Activated B cell treated with CpG ODN at 0.5 μM for 24 hours (primary cell): Measurements from ENCODE around the gene S1PR4. TPM values are rescaled to one million over a fixed set of nuclear protein-coding genes. Genes with fewer than 3 reads are reported as not detected.
A peak's percentile ranks its signal among the peaks of the same experiment; 100 is the strongest.

ENCODE experiments used
- ATAC-seq: fragments of 200-7000 bp; cut with Tn5 transposase; one replicate; pipeline ENCODE4 v1.10.0; 2021; ENCODE audit warnings: low read depth, mild to moderate bottlenecking, moderate library complexity
- CTCF ChIA-PET: fragments of 350-600 bp; sonication (Branson Sonifier 250); formaldehyde crosslinking; loops from one replicate; lab custom pipeline; 2021; ENCODE audit warnings: antibody characterized with exemption; lab: Charles Lee
- POLR2A ChIA-PET: fragments of 350-600 bp; sonication (Branson Sonifier 250); formaldehyde crosslinking; loops from one replicate; lab custom pipeline; 2021; ENCODE audit warnings: antibody characterized with exemption; lab: Charles Lee
- DNase-seq: peaks from one replicate; pipeline ENCODE4 v3.0.0; 2022
- H3K27ac Mint-ChIP-seq: one replicate; pipeline ENCODE4 v1.8.0; 2020; ENCODE audit warnings: mixed read lengths
- H3K27me3 Mint-ChIP-seq: one replicate; pipeline ENCODE4 v1.8.0; 2021; ENCODE audit warnings: mixed read lengths
- H3K36me3 Mint-ChIP-seq: one replicate; pipeline ENCODE4 v1.8.0; 2021; ENCODE audit warnings: low read depth, mixed read lengths
- H3K4me1 Mint-ChIP-seq: one replicate; pipeline ENCODE4 v1.8.0; 2021; ENCODE audit warnings: mixed read lengths
- H3K4me3 Mint-ChIP-seq: one replicate; pipeline ENCODE4 v1.8.0; 2020; ENCODE audit warnings: mild to moderate bottlenecking, mixed read lengths
- H3K9me3 Mint-ChIP-seq: one replicate; pipeline ENCODE4 v1.8.0; 2020; ENCODE audit warnings: mixed read lengths
- CTCF ChIP-seq: fragments of 200-600 bp; IDR thresholded peaks from one replicate; pipeline ENCODE4 v1.8.0; 2022; ENCODE audit warnings: antibody characterized with exemption, mild to moderate bottlenecking
- intact Hi-C: fragments of 100-400 bp; cut with micrococcal nuclease; formaldehyde crosslinking; loops from one replicate; pipeline ENCODE4 v1.15.1; 2024
- total RNA-seq: library from RNA; stranded (reverse); gene quantifications from 2 replicates; pipeline ENCODE4 v1.2.3, GENCODE V29; 2022

Gene S1PR4
- total RNA-seq, 1 donor from 2014 or later, result 29.7 TPM

- TF ChIP-seq CTCF, result no peak
- POLR2A ChIA-PET, result no interaction called here
- DNase-seq, result no peak
- no peak overlapping the region for H3K4me3 Mint-ChIP-seq
- peaks cover 5% of the 10 kb centered on the region for H3K27me3 Mint-ChIP-seq
- no peak overlapping the region for H3K27ac Mint-ChIP-seq
- peaks cover 30% of the 10 kb centered on the region for H3K4me1 Mint-ChIP-seq
- CTCF ChIA-PET, result interaction anchor here (1.1 kb wide), 1 partner anchor 11 kb away, joined by 3 read pairs; no protein-coding TSS in a partner anchor
- H3K9me3 Mint-ChIP-seq, result no peaks in the 10 kb centered on the region
- no peaks in the 10 kb centered on the region for H3K36me3 Mint-ChIP-seq
- ATAC-seq, result peak; percentile 19
- intact Hi-C loops, result no loop called here
Measured at GRCh38 chr19:3140667-3141038, 37.9 kb upstream of the S1PR4 start.

- peak; percentile 43 for ATAC-seq
- H3K4me1 Mint-ChIP-seq, result peaks cover 32% of the 10 kb centered on the region
Measured at GRCh38 chr19:3142292-3142670, 36.3 kb upstream of the S1PR4 start.

GRCh38 chr19:3142781-3143337 is 35.7 kb upstream of the S1PR4 start:
- no peak for TF ChIP-seq CTCF

More at GRCh38 chr19:3142292-3142670, 36.3 kb upstream of the S1PR4 start:
- Mint-ChIP-seq H3K4me3 (no peak overlapping the region), H3K27ac (peak overlapping the region; percentile 24), H3K36me3 (no peaks in the 10 kb centered on the region), H3K27me3 (peaks cover 2% of the 10 kb centered on the region), H3K9me3 (no peaks in the 10 kb centered on the region)
- POLR2A ChIA-PET, result interaction anchor here (1.4 kb wide), 1 partner anchor 13 kb away, joined by 3 read pairs; no protein-coding TSS in a partner anchor
- CTCF ChIA-PET, result interaction anchor here (1.0 kb wide), 1 partner anchor 20 kb away, joined by 3 read pairs; no protein-coding TSS in a partner anchor
- intact Hi-C loops, result no loop called here
- DNase-seq, result no peak
- TF ChIP-seq CTCF, result no peak

GRCh38 chr19:3145909-3146676 is 32.5 kb upstream of the S1PR4 start:
- TF ChIP-seq CTCF, result peak; percentile 17
- CTCF ChIA-PET, result interaction anchor here (0.9 to 1.2 kb wide), 2 partner anchors 12 to 18 kb away, joined by 3 to 5 read pairs; no protein-coding TSS in a partner anchor
- H3K9me3 Mint-ChIP-seq, result no peaks in the 10 kb centered on the region
- intact Hi-C loops, result loop anchor here (1.0 kb wide), 1 partner anchor 17 kb away; no protein-coding TSS in a partner anchor
- no peaks in the 10 kb centered on the region for H3K36me3 Mint-ChIP-seq
- H3K4me1 Mint-ChIP-seq, result peaks cover 28% of the 10 kb centered on the region
- H3K4me3 Mint-ChIP-seq, result no peak overlapping the region
- DNase-seq, result no peak
- H3K27me3 Mint-ChIP-seq, result peaks cover 4% of the 10 kb centered on the region
- no peak overlapping the region for H3K27ac Mint-ChIP-seq
- no peak for ATAC-seq
- POLR2A ChIA-PET, result interaction anchor here (0.6 to 1.1 kb wide), 3 partner anchors 19 to 1151 kb away, joined by 3 to 5 read pairs (median 3); no protein-coding TSS in a partner anchor

More at GRCh38 chr19:3142781-3143337, 35.7 kb upstream of the S1PR4 start:
- POLR2A ChIA-PET, result interaction anchor here (1.0 to 1.3 kb wide), 2 partner anchors 9 kb away, joined by 3 to 4 read pairs; no protein-coding TSS in a partner anchor
- Mint-ChIP-seq H3K27me3 (peaks cover 2% of the 10 kb centered on the region), H3K9me3 (no peaks in the 10 kb centered on the region), H3K36me3 (no peaks in the 10 kb centered on the region), H3K27ac (peak overlapping the region; percentile 24), H3K4me3 (no peak overlapping the region), H3K4me1 (peaks cover 32% of the 10 kb centered on the region)
- CTCF ChIA-PET, result interaction anchor here (0.7 to 1.0 kb wide), 2 partner anchors 19 to 37 kb away, joined by 3 read pairs; no protein-coding TSS in a partner anchor
- ATAC-seq (no peak), DNase-seq (no peak)
- intact Hi-C loops, result no loop called here
